Measurements from ENCODE around the gene VAV1. TPM values are rescaled to one million over a fixed set of nuclear protein-coding genes. Genes with fewer than 3 reads are reported as not detected.

VAV1 gene
- total and polyA plus RNA-seq, 2 of the 13 experiments (the other 11 are each of a cell fraction or from before 2014, with no cell fraction given), result not detected

GRCh38 chr19:6736917-6737283 is 35.6 kb upstream of the VAV1 start (continued):
- no peak for TF ChIP-seq GRHL1 (CRISPR knock-in tag; conservative IDR thresholded peaks at IDR 0.05)
- TF ChIP-seq PHF5A (CRISPR knock-in tag; IDR thresholded peaks at IDR 0.05; ENCODE audit: low read depth, unreplicated experiment), result peak; percentile 3
- TF ChIP-seq ZNF333 (CRISPR knock-in tag; IDR thresholded peaks at IDR 0.05; ENCODE audit: borderline replicate concordance), result no peak
- no peak for TF ChIP-seq ZNF580 (CRISPR knock-in tag; IDR thresholded peaks at IDR 0.05; ENCODE audit: borderline replicate concordance, low read depth)
- no peak for TF ChIP-seq STAG1 (CRISPR knock-in tag; IDR thresholded peaks at IDR 0.05)
- no peak for TF ChIP-seq HMG20B (CRISPR knock-in tag; conservative IDR thresholded peaks at IDR 0.05)
- 0 out of 2 replicates have a peak, but pooled peaks have one; percentile 9 for TF ChIP-seq ZNF230 (CRISPR knock-in tag; IDR thresholded peaks at IDR 0.05)
- no peak for TF ChIP-seq FOXO1 (CRISPR knock-in tag; IDR thresholded peaks at IDR 0.05)
- no peak for TF ChIP-seq TMF1 (CRISPR knock-in tag; IDR thresholded peaks at IDR 0.05; ENCODE audit: low read depth)
- TF ChIP-seq CENPX (CRISPR knock-in tag; IDR thresholded peaks at IDR 0.05), result no peak
- TF ChIP-seq SMC3 (IDR thresholded peaks at IDR 0.05; ENCODE audit: low read length), result no peak
- no peak for TF ChIP-seq RBM22 (optimal IDR thresholded peaks at IDR 0.05; ENCODE audit: low read length)
- no peak for TF ChIP-seq ETV5 (CRISPR knock-in tag; IDR thresholded peaks at IDR 0.05; ENCODE audit: borderline replicate concordance)
- no peak for TF ChIP-seq EHMT2 (IDR thresholded peaks at IDR 0.05; ENCODE audit: borderline replicate concordance, low read depth, low read length)
- TF ChIP-seq ZNF710 (CRISPR knock-in tag; IDR thresholded peaks at IDR 0.05; ENCODE audit: borderline replicate concordance), result no peak; the same call in 1 of the 2 replicates
- TF ChIP-seq HIC2 (CRISPR knock-in tag; IDR thresholded peaks at IDR 0.05; ENCODE audit: low read depth), result no peak
- TF ChIP-seq GATA4 (IDR thresholded peaks at IDR 0.05; ENCODE audit: borderline replicate concordance, low read depth), result no peak
- no peak for TF ChIP-seq PHF20 (CRISPR knock-in tag; IDR thresholded peaks at IDR 0.05)
- no peak for TF ChIP-seq TCF7 (IDR thresholded peaks at IDR 0.05; ENCODE audit: low read depth)
- 0 out of 2 replicates have a peak, but pooled peaks have one; percentile 22 for TF ChIP-seq ZNF275 (CRISPR knock-in tag; IDR thresholded peaks at IDR 0.05; ENCODE audit: borderline replicate concordance)
- TF ChIP-seq ZFP36 (IDR thresholded peaks at IDR 0.05; ENCODE audit: borderline replicate concordance, low read depth, low read length, partially characterized antibody), result no peak
- TF ChIP-seq CENPT (CRISPR knock-in tag; IDR thresholded peaks at IDR 0.05; ENCODE audit: low read depth), result no peak
- no peak for TF ChIP-seq ZNF362 (CRISPR knock-in tag; IDR thresholded peaks at IDR 0.05; ENCODE audit: borderline replicate concordance)
